ENCODE data around the gene LRCH1.

The LRCH1 gene

DNA sequence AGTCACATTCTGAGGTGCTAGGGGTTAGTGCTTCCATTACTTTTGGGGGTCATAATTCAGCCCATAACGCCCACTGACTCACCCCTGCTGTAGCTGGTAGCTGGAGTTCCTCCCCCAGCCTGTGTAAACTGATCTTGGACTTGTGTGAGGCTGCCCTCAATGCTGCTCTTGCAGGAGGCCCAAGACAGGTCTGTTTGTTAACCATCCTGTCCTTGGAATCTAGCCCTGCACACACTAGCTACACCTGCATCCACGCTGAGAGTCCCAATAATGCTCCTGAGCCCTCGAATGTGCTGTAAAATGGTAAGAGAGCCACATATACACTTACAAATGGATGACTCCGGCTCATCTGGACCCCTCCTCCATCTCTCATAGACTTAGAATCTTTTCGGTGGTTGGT, 9.6 kb downstream of the LRCH1 start:
- TF ChIP-seq RAD21 (IDR thresholded peaks at IDR 0.05; ENCODE audit: low read depth) (no peak), EGR1 (IDR thresholded peaks at IDR 0.05) (no peak), EP300 (IDR thresholded peaks at IDR 0.05; ENCODE audit: borderline replicate concordance) (no peak), NFIC (IDR thresholded peaks at IDR 0.05) (no peak), CEBPB (IDR thresholded peaks at IDR 0.05) (no peak), YY1 (IDR thresholded peaks at IDR 0.05; ENCODE audit: low read depth) (no peak)
- TF ChIP-seq, protein P1, sequence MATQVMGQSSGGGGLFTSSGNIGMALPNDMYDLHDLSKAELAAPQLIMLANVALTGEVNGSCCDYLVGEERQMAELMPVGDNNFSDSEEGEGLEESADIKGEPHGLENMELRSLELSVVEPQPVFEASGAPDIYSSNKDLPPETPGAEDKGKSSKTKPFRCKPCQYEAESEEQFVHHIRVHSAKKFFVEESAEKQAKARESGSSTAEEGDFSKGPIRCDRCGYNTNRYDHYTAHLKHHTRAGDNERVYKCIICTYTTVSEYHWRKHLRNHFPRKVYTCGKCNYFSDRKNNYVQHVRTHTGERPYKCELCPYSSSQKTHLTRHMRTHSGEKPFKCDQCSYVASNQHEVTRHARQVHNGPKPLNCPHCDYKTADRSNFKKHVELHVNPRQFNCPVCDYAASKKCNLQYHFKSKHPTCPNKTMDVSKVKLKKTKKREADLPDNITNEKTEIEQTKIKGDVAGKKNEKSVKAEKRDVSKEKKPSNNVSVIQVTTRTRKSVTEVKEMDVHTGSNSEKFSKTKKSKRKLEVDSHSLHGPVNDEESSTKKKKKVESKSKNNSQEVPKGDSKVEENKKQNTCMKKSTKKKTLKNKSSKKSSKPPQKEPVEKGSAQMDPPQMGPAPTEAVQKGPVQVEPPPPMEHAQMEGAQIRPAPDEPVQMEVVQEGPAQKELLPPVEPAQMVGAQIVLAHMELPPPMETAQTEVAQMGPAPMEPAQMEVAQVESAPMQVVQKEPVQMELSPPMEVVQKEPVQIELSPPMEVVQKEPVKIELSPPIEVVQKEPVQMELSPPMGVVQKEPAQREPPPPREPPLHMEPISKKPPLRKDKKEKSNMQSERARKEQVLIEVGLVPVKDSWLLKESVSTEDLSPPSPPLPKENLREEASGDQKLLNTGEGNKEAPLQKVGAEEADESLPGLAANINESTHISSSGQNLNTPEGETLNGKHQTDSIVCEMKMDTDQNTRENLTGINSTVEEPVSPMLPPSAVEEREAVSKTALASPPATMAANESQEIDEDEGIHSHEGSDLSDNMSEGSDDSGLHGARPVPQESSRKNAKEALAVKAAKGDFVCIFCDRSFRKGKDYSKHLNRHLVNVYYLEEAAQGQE (IDR thresholded peaks at IDR 0.05; ENCODE audit: low read depth): no peak

DNA sequence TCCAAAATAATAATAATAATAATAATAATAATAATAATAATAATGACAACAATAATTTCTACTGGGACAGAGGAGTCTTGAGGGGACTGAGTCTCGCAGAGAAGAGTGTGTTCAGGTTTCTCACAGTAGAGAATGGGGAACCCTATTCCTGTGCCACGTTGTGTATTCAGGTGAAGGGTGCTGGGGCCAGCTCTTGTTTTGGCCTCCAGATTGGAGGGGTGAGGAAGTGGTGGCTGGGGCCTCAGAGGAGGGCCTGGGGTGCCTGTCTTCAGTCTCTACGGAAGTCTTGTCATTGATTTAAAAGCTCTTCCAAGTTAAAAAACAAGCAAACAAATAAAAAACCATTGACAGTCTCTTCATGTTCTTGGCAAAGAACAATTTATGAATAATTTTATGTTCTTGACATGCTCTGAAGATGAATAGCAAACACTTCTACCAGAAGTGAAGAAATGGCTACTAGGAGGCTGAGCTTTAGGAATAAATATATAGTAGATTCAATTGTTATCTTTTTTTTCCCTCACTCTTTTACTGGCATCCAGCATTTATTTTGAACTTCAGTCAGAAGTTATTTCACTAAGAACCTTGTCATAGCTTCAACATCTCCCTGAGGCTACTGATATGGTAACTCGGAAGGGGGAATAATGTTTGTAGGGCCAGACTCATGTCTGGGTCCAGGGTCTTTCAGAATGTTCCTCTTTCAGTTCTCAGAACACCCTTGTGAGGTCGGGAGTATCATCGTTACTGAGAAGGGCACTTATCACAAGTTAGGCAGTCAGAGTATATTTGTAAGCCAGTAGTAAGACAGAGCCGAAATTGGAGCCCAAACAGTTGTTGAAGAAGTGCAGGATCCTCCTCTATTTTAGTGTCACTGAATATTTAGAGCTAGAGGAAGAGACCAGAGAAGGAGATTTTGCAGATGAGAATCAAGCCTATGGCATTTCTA, 13.1 kb downstream of the LRCH1 start:
- no peak for TF ChIP-seq YY1 (IDR thresholded peaks at IDR 0.05; ENCODE audit: low read depth)
- no peak for TF ChIP-seq RAD21 (IDR thresholded peaks at IDR 0.05; ENCODE audit: low read depth)
- TF ChIP-seq, protein P2, sequence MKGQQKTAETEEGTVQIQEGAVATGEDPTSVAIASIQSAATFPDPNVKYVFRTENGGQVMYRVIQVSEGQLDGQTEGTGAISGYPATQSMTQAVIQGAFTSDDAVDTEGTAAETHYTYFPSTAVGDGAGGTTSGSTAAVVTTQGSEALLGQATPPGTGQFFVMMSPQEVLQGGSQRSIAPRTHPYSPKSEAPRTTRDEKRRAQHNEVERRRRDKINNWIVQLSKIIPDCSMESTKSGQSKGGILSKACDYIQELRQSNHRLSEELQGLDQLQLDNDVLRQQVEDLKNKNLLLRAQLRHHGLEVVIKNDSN (IDR thresholded peaks at IDR 0.05): no peak
- no peak for TF ChIP-seq NFIC (IDR thresholded peaks at IDR 0.05)
- TF ChIP-seq, protein P3, sequence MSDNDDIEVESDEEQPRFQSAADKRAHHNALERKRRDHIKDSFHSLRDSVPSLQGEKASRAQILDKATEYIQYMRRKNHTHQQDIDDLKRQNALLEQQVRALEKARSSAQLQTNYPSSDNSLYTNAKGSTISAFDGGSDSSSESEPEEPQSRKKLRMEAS (IDR thresholded peaks at IDR 0.05): no peak
- TF ChIP-seq, protein P1 (IDR thresholded peaks at IDR 0.05; ENCODE audit: low read depth): no peak

DNA sequence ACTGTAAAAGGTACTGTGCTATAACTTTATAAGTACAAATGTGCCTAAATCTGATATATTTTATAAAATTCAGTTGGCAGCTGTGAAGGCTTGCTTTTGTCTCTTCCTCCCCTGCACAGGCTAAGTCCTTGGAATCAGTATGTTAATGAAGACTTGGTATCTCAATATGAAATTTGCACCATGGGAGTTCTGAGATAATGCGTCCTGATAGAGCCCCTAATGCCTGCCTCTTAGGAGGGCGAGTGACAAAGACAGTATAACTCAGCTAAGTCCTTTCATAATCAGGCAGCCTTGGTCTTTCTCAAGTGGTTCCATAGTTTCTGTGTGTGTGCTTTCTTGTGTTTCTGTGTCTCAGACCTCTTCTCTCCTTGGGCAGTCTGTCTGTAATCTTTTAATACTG, 14.7 kb downstream of the LRCH1 start:
- no peak for TF ChIP-seq CREB1 (IDR thresholded peaks at IDR 0.05; ENCODE audit: low read depth)
- TF ChIP-seq YY1 (IDR thresholded peaks at IDR 0.05; ENCODE audit: low read depth): no peak
- TF ChIP-seq EGR1 (IDR thresholded peaks at IDR 0.05): no peak
- no peak for TF ChIP-seq CEBPB (IDR thresholded peaks at IDR 0.05)
- no peak for TF ChIP-seq FOXM1 (IDR thresholded peaks at IDR 0.05; ENCODE audit: borderline replicate concordance, low read depth)
- TF ChIP-seq, protein P3 (IDR thresholded peaks at IDR 0.05): no peak
- no peak for TF ChIP-seq RAD21 (IDR thresholded peaks at IDR 0.05; ENCODE audit: low read depth)

GRCh38 chr13:46569456-46569855, 16.5 kb downstream of the LRCH1 start:
- no peak for TF ChIP-seq FOXM1 (IDR thresholded peaks at IDR 0.05; ENCODE audit: borderline replicate concordance, low read depth)
- TF ChIP-seq, protein P2 (IDR thresholded peaks at IDR 0.05): no peak

DNA sequence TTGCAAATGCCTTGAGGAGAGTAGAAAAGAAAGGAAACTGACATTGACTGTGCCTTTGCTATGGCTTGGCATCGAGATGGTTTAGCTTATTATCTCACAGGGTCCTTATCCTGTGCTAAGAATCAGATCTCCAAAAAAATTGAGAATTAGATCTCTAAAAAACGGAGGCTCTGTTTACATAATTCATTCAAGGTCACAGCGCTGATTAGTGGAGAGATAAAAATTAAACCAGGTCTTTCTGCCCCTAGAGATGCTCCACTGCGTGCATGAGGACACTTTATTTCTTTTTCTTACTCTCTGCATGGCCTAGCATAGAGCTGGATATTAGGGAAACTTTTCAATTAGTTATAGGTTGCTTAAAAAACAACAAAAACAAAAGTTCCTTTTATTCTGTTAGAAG, 17.3 kb downstream of the LRCH1 start:
- TF ChIP-seq, protein P1 (IDR thresholded peaks at IDR 0.05; ENCODE audit: low read depth): no peak
- TF ChIP-seq TEAD4 (IDR thresholded peaks at IDR 0.05) (no peak), TAF1 (IDR thresholded peaks at IDR 0.05; ENCODE audit: low read depth) (no peak), CREB1 (IDR thresholded peaks at IDR 0.05; ENCODE audit: low read depth) (no peak), YY1 (IDR thresholded peaks at IDR 0.05; ENCODE audit: low read depth) (no peak), ZBTB7A (IDR thresholded peaks at IDR 0.05; ENCODE audit: low read depth) (no peak), EP300 (IDR thresholded peaks at IDR 0.05; ENCODE audit: borderline replicate concordance) (no peak), CEBPB (IDR thresholded peaks at IDR 0.05) (no peak), TCF12 (IDR thresholded peaks at IDR 0.05; ENCODE audit: low read depth) (no peak), EGR1 (IDR thresholded peaks at IDR 0.05) (no peak), FOXM1 (IDR thresholded peaks at IDR 0.05; ENCODE audit: borderline replicate concordance, low read depth) (no peak), RAD21 (IDR thresholded peaks at IDR 0.05; ENCODE audit: low read depth) (no peak), NFIC (IDR thresholded peaks at IDR 0.05) (no peak)
- TF ChIP-seq, protein P3 (IDR thresholded peaks at IDR 0.05): no peak
- TF ChIP-seq, protein P2 (IDR thresholded peaks at IDR 0.05): no peak
